Measurements from ENCODE around the gene TMPRSS12.

DNA sequence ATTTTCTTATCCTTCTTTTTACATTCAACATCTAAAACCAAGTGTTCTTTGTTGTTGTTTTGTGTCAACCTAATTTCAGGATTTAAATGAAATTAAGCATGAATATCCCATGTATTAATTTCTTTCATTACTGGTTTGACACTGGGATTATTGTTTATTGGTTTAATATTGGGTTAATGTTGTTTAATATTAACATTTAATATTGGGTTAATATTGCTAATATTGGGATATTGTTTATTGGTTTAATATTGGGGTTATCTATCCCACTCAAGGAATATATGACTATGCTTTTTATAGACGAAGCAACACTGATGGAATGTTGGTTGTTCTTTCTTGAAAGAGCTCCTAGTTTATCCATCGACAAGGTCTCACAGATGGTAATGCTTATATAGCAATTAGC, 45.9 kb downstream of the TMPRSS12 start:
- TF ChIP-seq CTCF (IDR thresholded peaks at IDR 0.05) (no peak), POLR2A (IDR thresholded peaks at IDR 0.05) (no peak)
